GM18868 (cell line): Measurements from ENCODE around the gene ALKBH3.

Experiments
- ATAC-seq: cut with Tn5 transposase; IDR thresholded peaks from one replicate; pipeline ENCODE4 v1.9.1; 2021; ENCODE audit warnings: mild to moderate bottlenecking, moderate library complexity; ENCODE audit not compliant: unreplicated experiment

ALKBH3 gene

DNA sequence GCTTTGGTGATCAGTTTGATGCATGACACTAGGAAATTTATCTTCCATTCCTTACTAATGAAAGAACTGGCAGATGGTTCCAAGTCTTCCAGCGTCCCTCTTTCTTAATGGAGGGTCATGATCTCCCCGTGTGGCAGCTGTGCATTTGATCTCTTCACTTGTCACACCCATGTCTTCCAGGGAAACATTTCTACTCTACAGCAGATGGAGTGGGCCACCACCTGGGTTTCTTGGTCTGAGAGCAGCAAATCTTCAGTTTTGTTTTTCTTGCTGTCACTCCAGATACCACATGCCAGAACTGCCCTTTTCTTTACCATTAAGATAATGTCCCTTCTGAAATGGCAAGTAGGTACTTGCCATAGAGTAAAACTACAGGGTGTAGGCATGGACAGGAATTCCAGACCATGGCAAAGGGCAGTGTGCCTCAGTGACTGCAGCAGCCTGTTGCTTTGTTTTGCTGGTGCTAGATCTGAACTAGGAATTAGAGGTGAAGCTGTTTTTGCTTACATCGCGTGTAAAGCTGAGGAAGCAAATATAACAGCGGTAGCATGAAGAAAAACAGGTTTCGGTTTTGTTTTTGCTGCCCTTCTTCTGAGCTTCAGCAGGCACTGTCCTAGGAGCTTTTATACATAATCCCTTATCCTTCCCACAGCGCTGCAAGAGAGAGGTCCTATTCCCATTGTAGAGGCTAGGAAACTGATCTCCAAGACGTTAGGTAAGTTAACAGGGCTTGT lies 41.1 kb downstream of the ALKBH3 start:
- ATAC-seq = no peak

DNA sequence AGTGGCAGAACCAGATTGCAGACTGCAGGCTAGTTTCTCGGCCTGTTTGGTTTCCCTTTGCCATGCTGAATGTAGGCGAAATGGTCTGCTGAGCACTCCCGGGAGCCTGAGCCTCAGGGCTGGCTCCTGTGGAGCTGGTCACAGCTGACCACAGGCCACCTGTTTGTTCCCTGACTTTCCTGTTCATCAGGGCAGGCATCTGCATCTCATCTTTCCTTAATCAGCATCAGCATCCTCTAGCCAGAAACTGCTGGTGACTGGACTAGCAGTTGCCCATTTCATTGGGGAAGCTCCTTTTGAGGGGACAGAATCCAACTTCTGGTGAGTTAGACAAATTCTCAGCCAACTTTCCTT lies 41.6 kb downstream of the ALKBH3 start:
- ATAC-seq = no peak

DNA sequence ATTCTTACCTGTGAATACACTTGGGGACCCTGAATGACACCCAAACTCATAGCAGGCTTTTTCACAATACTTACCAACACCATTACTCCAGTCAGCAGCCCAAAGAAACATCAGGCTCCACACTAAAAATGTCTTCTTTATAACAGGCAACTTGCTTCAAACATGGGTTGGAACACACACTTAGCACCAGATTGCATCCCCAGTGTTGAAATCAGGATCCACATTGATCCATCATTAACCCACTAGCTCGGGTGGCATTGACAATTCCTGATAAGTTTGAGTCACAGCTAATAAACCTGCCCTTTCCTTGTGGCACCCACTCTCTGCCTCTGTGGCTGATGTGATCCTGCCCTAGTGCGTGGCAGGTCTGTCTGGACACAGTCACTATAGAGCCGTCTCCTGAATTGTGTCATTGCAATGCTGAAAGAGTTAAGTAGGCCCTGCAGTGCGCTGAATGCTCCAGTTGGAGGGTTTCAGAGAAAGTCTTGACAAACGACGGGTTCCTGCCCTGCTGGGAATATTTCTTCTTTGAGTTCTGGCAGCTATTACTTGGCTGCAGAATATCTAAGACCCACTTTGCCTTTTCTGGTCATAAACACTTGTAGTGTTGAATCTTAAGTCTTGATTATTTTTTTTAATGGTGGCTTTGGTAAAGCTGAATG lies 42.2 kb downstream of the ALKBH3 start:
- no peak for ATAC-seq

DNA sequence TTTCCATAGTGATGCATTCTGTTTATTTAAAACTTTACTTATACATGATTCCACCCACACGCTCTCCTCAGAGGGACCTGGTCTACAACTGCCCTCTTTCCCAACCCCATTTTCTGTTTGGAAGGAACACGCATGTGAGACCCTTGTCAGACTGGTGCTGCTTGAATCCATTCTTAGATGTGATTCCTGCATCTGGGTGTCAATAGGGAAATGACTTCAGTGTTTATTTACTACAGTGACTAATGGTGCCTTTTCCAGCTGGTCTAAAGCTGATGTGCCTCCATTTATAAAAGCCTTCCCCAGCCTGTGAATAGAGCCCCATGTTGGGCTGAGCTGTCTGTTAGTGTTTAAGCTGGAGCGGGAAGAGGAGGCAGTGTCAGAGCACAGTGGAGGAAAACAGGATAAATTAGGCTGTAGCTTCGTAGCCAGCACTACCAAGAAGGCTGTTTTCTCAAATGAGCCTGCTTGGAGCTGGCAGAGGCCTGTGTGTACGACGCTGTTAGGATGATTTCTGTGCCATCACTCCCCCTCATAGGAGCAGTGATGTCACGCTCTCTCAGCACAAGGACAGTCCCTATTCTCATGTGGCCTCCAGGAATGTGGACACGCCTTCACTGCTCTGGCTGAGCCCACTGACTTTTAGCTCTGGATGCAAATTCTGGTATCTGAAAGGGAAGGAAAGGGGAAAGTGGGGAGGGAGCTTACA lies 42.9 kb downstream of the ALKBH3 start:
- no peak for ATAC-seq

- ATAC-seq = no peak
These were observed 43.7 kb downstream of the ALKBH3 start for GRCh38 chr11:43924112-43924855.

DNA sequence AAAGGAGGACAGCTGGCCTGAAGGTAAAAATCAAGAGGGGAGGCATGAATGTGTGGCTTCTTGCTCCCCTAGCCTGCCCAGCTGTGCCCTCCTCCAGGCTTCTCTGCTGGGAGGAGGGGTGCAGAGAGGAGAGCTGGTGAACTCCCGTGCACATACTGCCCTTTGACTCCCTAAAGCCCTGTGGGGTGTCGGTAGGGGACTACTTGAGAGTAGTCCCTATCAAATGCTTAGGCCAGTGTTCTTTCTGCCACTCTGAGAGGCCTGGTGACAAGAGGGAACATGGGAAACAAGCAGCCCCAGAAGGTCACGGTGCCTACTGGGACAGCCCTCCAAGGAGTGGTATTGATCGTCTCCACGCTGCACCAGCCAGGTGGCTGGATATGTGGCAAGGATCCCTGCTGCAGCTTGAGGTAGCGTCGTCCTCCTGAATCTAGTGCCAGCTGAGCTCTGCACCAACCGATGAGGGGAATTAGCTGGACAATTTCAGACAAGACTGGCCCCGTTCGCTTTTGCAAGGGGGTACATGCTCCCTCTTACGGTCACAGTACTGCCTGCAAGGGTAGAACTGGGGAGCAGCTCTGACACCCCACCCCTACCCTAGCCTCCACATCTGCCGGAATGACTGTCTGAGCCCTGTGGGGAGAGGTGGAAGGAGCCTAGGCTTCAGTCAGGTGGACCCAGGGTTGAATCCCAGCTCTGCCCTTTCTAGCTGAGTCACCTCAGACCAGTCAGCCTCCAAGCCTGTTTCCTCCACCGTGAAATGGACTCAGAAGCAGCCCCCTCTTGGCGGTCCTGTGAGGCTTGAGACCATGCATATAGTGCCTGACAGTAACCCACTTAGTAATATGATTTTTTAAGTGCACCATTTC lies 44.7 kb downstream of the ALKBH3 start:
- no peak for ATAC-seq

- no peak for ATAC-seq
These were observed 45.4 kb downstream of the ALKBH3 start for GRCh38 chr11:43925932-43926505.

GRCh38 chr11:43927070-43927469 lies 46.4 kb downstream of the ALKBH3 start:
- ATAC-seq = no peak

- ATAC-seq = no peak
These were observed 47.5 kb downstream of the ALKBH3 start for GRCh38 chr11:43927925-43928707.

GRCh38 chr11:43928721-43929120 lies 48.1 kb downstream of the ALKBH3 start:
- no peak for ATAC-seq

- ATAC-seq = no peak
These were observed 50.5 kb downstream of the ALKBH3 start for GRCh38 chr11:43930868-43931716.

GRCh38 chr11:43931717-43932039 lies 51.0 kb downstream of the ALKBH3 start:
- no peak for ATAC-seq

DNA sequence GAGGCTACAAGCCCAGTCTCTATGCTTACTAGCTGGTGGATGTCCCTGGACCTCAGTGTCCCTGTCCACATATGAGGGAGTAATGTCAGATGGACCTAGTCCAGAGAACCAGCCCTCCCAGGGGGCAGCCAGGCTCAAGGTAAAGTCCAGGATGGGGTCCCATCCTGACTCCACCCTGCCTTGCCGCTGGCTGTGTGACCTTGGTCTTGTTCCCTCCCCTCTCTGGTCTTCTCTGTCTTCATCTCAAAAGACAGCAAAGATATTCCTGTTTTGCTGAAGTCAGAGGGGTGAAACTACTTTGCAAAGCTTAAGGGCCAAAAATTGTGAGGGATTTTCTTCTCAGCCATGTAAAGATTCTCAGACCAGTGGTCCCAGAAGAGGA lies 52.6 kb downstream of the ALKBH3 start:
- no peak for ATAC-seq

GRCh38 chr11:43933608-43934551 lies 53.2 kb downstream of the ALKBH3 start:
- ATAC-seq = no peak

- no peak for ATAC-seq
These were observed 54.2 kb downstream of the ALKBH3 start for GRCh38 chr11:43934601-43935423.

DNA sequence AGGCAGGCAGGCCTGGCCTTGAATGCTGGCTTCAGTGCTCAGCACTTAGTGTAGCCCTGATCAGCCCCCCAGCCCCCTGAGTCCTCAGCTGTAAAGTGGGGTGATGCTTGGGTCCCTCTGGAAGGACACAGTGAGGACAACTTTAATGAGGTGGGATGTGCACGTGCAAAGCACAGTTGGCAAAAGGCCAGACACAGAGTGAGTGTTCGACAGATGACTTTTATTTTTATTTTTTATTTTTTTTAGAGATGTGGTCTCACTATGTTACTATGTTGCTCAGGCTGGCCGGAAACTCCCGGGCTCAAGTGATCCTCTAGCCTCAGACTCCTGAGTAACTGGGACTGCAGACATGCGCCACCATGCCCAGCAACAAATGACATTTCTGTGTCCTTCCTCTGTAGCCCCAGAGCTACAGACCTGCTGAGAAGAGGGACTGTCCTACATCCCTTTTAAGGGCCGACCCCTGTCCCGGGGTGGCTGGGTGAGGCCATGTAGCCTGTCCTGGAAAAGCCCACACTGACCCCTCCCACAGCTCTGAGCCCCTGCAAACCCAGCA lies 54.9 kb downstream of the ALKBH3 start:
- no peak for ATAC-seq
